Large intestine (tissue), 3 donors: ENCODE data around the gene UBB. TPM values are rescaled to one million over a fixed set of nuclear protein-coding genes. Genes with fewer than 3 reads are reported as not detected.
"Not testable (repeated sequence)": the region's sequence is repeated elsewhere in the genome, so short reads cannot be mapped to it uniquely, and the experiment has no call there.

ENCODE experiments used
- DNase-seq, 2 donors: peaks; one replicate each; pipeline versions ENCODE4 v3.0.0 to v3.0.0-alpha.2; 2013
- H3K27ac ChIP-seq: one replicate; pipeline ENCODE4 v1.5.1; 2013; ENCODE audit warnings: low read length
- H3K27me3 ChIP-seq: 2 replicates; pipeline ENCODE4 v1.6.1; 2013; ENCODE audit warnings: low read length; ENCODE audit not compliant: control insufficient read depth, insufficient read depth
- H3K36me3 ChIP-seq: 2 replicates; pipeline ENCODE4 v1.6.1; 2013; ENCODE audit warnings: low read length; ENCODE audit not compliant: control insufficient read depth, insufficient read depth
- H3K4me1 ChIP-seq: one replicate; pipeline ENCODE4 v1.6.1; 2013; ENCODE audit warnings: low read length; ENCODE audit not compliant: control insufficient read depth, insufficient read depth
- H3K4me3 ChIP-seq: one replicate; pipeline ENCODE4 v1.5.1; 2013; ENCODE audit warnings: low read length
- H3K9me3 ChIP-seq: one replicate; pipeline ENCODE4 v1.6.1; 2013; ENCODE audit warnings: mild to moderate bottlenecking, low read depth, low read length, moderate library complexity; ENCODE audit not compliant: control insufficient read depth
- WGBS: methylation state at CpG from one replicate; pipeline ENCODE4 v1.1.5; 2013; ENCODE audit warnings: low lambda C conversion rate; ENCODE audit not compliant: insufficient coverage; 5-methylcytosine and 5-hydroxymethylcytosine counted together
- polyA plus RNA-seq: library from polyadenylated mRNA; unstranded; fragments of 120-200 nt; gene quantifications from one replicate; pipeline ENCODE4 v1.2.1, GENCODE V29; 2013

The UBB gene
- polyA plus RNA-seq, 1 donor, result 1,870 TPM

DNA sequence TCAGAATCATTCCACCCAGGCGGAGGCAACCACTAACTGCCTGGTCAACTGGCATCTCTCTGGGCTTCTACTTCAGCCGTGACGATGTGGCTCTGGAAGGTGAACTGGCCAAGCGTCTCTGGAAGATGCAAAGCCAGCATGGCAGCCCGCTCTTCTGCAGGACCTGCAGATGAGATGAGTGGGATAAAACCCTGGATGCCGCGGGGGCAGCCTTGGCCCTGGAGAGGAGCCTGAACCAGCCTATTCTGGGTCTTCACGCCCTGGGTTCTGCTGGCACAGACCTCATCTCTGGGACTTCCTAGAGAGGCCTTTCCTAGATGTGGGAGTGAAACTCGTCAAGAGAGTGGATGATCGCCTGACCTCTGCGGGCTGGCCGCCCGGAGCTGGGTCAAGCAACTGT, 10.6 kb downstream of the UBB start:
- no peak for DNase-seq
- no CpG with 5 or more reads among the region's 13 CpGs for WGBS

GRCh38 chr17:16392491-16392890, 11.6 kb downstream of the UBB start:
- not testable (repeated sequence) for DNase-seq, H3K4me3 ChIP-seq, H3K4me1 ChIP-seq, H3K27me3 ChIP-seq, H3K27ac ChIP-seq, H3K36me3 ChIP-seq, H3K9me3 ChIP-seq
- no CpG with 5 or more reads among the region's 11 CpGs for WGBS

More for the DNA sequence above, 10.6 kb downstream of the UBB start:
- Histone ChIP-seq H3K36me3 (no peaks in the 10 kb centered on the region), H3K27ac (no peak overlapping the region), H3K9me3 (no peaks in the 10 kb centered on the region), H3K4me1 (peaks cover 3% of the 10 kb centered on the region), H3K27me3 (no peaks in the 10 kb centered on the region), H3K4me3 (no peak overlapping the region)

- DNase-seq, H3K4me3 ChIP-seq, H3K27me3 ChIP-seq, H3K9me3 ChIP-seq, H3K36me3 ChIP-seq, H3K4me1 ChIP-seq, H3K27ac ChIP-seq: not testable (repeated sequence)
- WGBS, result no CpG with 5 or more reads among the region's 4 CpGs
Observed at GRCh38 chr17:16395887-16396286, 15.0 kb downstream of the UBB start.

DNA sequence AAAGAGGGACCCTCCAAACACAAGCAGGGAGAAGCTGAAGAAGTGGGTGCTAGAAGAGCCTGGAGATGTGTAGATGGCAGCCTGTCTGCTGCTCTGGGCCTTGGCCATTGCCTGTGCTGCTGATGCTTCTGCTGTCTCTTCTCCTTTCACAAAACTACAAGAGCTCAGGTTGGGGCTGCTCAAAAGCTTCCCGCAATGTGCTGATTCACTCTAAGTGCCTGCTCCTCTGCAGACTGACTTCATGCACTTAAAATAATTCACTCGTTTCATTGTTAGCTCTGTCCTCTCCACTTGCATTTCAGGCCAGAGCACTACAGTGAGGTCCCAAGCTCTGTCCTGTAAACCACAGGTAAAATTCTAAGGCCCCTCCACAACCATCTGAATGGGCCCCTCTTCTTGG, 15.8 kb downstream of the UBB start:
- DNase-seq, H3K27ac ChIP-seq, H3K4me1 ChIP-seq, H3K27me3 ChIP-seq, H3K4me3 ChIP-seq, H3K36me3 ChIP-seq, H3K9me3 ChIP-seq: not testable (repeated sequence)
- WGBS, result no CpG with 5 or more reads among the region's 2 CpGs

DNA sequence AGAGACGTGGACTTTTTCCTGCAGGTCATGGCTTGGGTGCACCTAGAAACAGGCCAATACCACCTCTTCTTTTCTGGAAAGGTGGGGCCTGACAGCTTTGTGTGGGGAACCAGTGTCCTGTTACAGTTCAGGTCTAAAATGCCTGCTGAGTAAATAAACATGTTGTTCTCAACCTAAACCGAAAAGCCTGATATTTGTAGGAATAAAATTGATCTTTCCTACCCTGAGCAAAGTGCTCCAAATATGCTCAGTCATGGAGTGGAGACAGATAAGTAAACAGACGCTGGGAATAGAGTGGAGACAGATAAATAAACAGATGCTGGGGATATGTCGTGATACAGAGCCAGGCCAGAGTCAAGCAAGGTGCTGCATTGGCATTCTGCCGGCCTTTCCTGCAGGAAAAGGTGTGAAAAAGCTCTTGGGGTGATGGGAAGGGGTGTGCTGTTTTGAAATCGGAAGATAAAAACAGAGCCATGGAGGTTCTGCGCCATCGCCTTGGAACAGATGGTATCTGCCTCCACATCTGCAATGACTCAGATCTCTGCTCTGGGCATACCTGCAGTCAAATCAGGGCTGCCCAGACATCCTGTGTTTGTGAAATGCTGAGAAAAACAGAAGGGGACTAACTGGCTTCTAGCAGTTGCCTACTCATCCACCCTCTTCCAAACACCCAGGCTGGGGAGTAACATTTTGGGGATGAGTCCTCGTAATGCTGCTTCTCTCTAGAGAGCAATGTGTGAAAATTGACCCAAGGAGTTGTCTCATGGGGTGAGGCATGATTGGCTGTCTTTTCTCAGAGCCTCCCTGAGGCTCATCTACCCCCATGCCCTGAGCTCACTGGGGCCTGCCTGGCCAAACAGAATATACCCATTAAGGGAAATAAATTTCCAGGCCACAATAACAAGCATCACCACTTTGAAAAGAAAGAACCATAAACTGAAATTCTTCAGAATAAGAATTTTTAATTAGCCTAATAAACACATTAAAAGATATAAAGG, 17.7 kb downstream of the UBB start:
- Histone ChIP-seq H3K27me3 (no peaks in the 10 kb centered on the region), H3K4me1 (no peaks in the 10 kb centered on the region), H3K27ac (no peak overlapping the region), H3K4me3 (no peak overlapping the region), H3K9me3 (no peaks in the 10 kb centered on the region), H3K36me3 (no peaks in the 10 kb centered on the region)
- WGBS, result 0% methylated on average over 1 of the region's 9 CpGs
- no peak for DNase-seq

- not testable (repeated sequence) for H3K36me3 ChIP-seq, H3K27ac ChIP-seq, DNase-seq, H3K4me3 ChIP-seq, H3K9me3 ChIP-seq, H3K4me1 ChIP-seq, H3K27me3 ChIP-seq
- 100% methylated on average over 1 of the region's 9 CpGs for WGBS
Observed at GRCh38 chr17:16403847-16404246, 23.0 kb downstream of the UBB start.

- Histone ChIP-seq H3K27ac (peak overlapping the region; percentile 9), H3K27me3 (no peaks in the 10 kb centered on the region), H3K36me3 (no peaks in the 10 kb centered on the region), H3K4me1 (peaks cover 6% of the 10 kb centered on the region), H3K9me3 (no peaks in the 10 kb centered on the region), H3K4me3 (peak overlapping the region; percentile 53)
- WGBS, result 0% methylated on average over 3 of the region's 67 CpGs
- DNase-seq, result peak; percentile 56 to 77
Observed at GRCh38 chr17:16406742-16407674, 26.1 kb downstream of the UBB start.

DNA sequence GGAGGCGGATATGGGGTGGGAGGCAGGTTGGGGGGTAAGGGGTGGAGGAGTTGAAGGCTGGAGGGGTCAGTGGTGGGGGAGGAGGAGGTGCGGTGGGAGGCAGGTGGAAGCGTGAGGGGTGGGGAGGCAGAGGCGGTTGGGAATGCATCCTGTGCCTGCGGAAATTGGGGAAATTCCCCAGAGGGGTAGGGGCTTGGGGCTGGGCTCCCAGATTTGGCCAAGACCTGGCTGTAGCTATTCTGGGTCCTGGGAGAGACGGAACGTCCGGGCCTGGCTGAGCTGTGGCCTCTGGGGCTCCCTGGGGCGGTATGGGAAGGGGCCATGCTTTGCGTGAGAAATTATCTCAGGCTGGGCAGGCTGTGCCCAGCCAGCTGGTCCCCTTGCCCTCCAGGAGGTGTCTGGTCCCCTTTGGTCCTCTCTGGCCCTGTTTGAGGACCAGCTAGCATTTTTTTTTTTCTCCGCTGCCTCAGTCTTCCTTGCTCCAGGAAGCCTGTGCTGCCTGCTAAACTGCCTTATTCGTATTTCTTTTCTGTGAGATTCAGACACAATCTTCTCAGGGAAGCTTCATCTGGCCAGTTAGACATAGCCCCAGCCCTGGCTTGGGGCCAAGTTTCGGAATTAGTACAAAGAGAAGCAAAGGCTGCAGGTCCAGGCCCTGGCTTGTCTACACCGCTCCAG, 27.2 kb downstream of the UBB start:
- Histone ChIP-seq H3K36me3 (no peaks in the 10 kb centered on the region), H3K4me1 (peaks cover 6% of the 10 kb centered on the region), H3K27ac (no peak overlapping the region), H3K4me3 (no peak overlapping the region), H3K9me3 (no peaks in the 10 kb centered on the region), H3K27me3 (no peaks in the 10 kb centered on the region)
- WGBS, result no CpG with 5 or more reads among the region's 14 CpGs
- peak; percentile 40 to 67 for DNase-seq

GRCh38 chr17:16415031-16415924, 34.4 kb downstream of the UBB start, which contains the start of gene TRPV2:
Gene TRPV2 (plus strand): TSS chr17:16415571. CDS start chr17:16417669, 2,098 bp downstream.
- no peak within 1 kb of the TSS for H3K27ac ChIP-seq
- WGBS, result no CpG with 5 or more reads among the region's 21 CpGs

More at GRCh38 chr17:16415031-16415924, 34.4 kb downstream of the UBB start, which contains the start of gene TRPV2:
- H3K36me3 ChIP-seq, result no peaks in the 10 kb centered on the region
- no peaks in the 10 kb centered on the region for H3K9me3 ChIP-seq
- H3K27me3 ChIP-seq, result no peaks in the 10 kb centered on the region
- H3K4me3 ChIP-seq, result peak within 1 kb of the TSS; percentile 26
- no peak for DNase-seq
- peaks cover 5% of the 10 kb centered on the region for H3K4me1 ChIP-seq
